ENCODE results near the gene ZDHHC17.
"Not testable (repeated sequence)": the region's sequence is repeated elsewhere in the genome, so short reads cannot be mapped to it uniquely, and the experiment has no call there.

ZDHHC17 gene

DNA sequence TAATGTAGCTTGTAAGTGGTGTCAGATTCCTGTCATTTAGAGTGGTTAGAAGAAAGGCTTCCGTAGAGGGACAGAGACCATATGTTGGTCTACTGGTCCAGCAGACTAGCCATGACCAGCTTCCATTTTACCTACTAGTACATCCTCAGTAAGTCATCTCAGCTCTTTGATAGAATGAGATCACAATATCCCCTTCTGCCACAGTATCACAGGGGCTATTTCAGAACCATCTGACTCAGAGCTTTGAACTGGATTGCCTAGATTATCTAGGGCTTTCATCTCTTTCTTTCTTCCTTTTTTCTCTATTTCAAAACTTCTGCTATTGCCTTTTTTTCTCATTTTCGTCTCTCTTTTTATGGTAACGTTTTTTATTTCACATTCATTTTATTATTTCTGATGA, 4.7 kb downstream of the ZDHHC17 start:
- no peak for DNase-seq

DNA sequence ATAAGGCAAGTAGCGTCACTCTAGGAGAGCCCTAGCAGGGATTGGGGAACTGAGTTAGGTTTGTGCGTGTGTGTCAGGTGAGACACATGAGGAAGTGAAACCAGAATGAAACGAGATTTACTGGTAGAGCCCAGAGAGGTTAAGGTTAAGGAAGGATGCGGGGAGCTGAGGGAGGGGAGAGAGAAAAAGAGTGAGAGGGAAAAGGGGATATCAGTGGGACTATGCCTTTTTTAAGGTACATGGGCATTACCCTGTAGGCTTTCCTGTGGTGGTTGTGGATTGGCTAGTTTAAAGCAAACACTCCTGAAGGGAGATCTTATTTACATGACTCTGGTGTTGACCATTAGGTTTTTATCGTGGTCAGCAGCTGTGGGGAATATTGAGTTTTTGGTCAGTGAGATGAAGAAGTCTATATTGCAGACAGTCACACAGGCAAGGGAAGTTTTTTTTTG, 13.9 kb downstream of the ZDHHC17 start:
- DNase-seq, result no peak

DNA sequence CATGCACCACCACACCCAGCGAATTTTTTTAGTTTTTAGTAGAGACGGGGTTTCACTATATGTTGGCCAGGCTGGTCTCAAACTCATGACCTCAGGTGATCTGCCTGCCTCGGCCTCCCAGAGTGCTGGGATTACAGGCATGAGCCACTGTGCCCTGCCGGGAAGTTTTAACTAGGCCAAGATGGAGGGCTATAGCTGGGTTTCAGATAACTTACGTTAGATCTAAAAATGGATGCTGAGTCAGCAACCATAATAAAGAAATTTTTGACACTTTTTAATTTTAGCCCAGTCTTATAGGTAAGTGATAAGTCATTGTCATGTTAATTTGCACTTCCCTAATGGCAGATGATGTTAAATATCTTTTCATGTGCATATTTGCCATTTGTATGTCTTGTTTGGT, 14.4 kb downstream of the ZDHHC17 start:
- DNase-seq, result no peak

DNA sequence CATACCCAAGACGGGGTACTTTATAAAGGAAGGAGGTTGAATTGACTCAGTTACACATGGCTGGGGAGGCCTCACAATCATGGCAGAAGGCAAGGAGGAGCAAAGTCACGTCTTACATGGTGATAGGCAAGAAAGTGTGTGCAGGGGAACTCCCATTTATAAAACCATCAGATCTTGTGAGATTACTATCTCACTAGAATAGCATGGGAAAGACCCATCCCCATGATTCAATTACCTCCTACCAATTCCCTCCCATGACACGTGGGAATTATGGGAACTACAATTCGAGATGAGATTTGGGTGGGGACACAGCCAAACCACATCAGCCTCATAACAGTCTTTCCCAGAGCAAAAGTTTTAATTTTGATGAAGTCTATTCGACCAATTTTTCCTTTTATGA, 15.4 kb downstream of the ZDHHC17 start:
- not testable (repeated sequence) for DNase-seq

DNA sequence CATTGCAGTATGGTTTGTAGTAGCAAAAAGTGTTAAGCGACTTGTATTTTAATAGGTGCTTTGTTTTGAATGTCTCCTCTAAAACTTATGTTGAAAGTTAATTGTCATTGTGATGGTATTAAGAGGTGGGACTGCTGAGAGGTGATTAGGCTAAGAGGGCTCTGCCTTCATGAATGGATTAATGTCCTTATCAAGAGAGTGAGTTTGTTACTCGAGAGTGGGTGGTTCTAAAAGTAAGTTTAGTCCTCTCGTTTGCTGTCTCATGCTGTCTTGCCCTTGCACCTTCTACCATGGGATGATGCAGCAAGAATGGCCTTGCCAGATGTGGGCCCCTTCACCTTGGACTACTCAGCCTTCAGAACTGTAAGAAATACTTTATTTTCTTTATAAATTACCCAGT, 17.4 kb downstream of the ZDHHC17 start:
- DNase-seq, result no peak

DNA sequence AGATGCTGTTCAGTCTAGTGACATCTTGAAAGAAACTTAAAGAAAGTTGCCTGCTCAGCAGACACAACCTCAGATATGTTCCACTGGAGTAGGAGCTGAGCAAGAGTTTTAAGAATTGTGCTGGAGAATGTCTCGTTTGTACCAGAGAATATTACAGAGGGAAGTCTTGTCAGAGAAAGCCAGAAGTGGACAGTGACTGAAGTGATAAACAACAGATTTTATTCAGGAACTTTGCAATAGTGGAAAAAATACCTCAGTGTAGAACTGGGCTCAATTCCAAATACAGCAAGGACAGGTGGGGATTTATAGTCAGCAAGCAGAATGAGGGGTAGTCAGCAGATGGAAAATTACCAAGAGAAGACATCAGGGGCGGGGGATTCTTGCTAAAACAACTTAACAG, 18.6 kb downstream of the ZDHHC17 start:
- no peak for DNase-seq

DNA sequence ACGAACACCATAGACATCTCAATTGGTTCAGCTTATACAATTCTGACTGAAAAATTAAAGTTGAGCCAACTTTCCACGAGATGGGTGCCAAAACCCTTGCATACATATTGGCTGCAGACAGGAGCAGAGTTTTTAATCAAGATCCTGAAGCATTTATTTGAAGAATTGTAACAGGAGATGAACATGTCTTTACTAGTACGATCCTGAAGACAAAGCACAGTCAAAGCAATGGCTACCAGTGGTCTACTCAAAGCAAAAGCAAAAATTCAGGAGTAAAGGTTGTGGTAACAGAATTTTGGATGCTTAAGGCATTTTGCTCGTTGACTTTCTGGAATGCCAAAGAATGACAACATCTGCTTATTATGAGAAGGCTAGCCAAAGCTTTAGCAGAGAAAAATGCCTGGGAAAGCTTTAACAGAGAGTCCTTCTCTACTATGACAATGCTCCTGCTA, 20.7 kb downstream of the ZDHHC17 start:
- DNase-seq, result no peak

DNA sequence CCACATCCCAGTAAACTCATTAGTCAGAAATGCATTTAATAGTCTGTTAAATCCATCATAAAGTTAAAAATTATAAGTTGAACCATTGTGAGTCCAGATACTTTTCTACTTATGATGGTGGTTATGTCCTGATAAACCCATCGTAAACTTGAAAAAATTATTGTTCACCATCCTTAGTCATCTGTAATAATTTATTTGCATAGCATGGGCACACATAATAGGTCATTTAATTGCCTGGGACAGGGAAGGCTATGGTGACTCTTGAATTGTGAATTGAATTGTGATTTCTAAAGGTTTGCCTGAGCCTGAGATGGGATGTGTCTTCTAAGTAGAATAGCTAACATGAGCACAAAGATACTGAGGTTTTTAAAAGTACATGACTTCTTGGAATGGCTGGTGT, 21.5 kb downstream of the ZDHHC17 start:
- DNase-seq, result no peak

DNA sequence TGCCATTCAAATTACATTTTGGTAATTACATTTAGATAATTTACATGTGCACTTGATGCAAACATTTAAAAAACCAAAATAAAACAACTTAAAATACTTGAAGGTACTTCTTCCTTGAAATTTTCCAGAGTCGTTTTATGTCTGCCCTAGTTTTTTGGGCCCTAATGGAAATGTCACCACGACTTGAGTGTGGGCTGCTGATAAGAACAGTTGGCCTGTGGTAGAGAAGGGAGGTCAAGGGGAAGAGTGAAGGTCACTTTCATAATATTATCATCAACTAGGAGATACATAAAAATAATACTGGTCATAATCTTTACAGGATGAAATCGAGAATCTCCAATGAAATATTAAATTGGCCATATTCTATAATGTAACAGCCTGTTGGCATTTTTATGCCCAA, 23.1 kb downstream of the ZDHHC17 start:
- no peak for DNase-seq

DNA sequence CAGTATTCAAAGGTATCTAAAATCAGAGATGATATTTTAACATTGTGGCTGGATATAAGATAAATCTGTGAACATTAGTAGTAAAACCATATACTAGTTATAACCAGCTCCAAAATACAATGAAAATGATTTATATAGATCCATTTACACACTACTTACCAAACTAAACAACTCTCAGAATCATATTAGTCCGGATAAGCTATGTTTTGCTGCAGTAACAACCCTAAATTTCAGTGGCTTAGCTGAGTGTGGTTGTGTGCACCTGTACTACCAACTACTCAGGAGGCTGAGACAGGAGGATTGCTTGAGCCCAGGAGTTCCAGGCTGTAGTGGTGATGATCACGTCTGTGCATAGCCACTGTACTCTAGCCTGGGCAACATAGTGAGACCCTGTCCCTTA, 23.8 kb downstream of the ZDHHC17 start:
- DNase-seq, result no peak

DNA sequence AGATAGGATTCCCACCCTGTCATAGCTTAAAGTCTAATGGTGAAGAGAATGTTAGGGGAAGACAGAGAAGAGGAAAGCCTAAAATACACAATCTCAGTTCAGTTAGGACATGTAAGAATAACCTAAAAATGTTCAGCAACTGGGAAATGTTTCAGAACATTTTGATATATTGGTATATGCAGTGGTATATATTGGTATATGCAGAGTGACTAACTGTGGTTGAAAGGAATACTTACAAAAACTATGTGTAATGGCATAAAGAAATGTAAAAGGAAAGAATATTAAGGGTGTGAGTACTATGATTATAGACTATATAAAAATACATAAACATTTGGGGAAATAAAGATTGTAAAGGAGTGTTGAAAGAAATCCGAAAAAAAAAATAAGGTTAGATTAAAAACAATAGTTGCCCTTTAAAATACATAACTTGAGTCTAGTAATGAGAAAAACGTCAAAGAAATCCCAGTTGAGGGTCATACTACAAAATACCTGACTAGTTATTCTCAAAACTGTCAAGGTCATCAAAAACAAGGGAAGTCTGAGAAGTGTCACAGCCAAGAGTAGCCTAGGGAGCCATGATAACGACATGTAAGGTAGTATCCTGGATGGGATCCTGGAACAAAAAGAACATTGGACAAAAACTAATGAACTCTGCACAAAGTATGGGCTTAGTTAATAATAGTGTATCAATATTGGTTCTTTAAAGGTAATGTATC, 25.6 kb downstream of the ZDHHC17 start:
- no peak for DNase-seq

DNA sequence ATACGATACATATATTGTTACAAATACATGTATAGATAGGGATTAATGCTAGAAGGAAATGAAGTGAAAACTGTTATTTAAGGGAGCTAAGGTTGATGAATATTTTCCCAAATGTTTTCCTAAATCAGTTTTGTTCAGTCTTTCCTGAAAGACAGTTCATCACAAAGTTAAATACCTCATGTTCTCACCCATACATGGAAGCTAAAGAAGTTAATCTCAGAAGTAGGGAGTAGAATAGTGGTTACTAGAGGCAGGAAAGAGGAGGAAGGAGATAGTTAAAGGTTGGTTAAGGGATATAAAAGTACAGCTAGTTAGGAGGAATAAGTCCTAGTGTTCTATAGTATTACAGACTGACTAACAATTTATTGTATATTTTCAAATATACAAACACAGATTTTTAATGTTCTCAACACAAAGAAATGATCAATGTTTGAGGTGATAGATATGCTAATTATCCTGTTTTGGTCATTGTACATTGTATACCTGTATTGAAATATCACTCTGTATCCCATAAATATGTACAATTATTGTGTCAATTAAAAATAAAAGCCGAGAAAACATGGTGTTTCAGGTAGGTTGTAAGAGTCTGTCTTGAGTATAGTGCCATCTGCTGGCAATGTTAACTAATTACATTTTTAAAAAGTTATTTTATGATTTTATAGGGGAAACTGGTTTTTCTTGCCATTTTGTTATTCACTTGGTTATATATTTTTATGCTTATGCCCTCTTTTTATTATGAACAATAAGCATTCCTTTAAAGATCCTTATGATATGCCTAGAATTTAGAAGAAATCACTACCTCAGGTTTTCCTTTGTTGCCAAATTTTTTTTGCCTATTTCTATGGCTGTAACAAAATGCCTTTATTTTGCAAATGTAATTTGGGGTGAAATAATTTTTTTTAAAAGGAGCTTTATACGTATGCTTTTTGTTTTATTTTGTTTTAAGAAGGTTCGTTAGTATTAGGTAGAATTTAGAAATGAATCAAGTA, 26.9 kb downstream of the ZDHHC17 start:
- DNase-seq, result no peak

DNA sequence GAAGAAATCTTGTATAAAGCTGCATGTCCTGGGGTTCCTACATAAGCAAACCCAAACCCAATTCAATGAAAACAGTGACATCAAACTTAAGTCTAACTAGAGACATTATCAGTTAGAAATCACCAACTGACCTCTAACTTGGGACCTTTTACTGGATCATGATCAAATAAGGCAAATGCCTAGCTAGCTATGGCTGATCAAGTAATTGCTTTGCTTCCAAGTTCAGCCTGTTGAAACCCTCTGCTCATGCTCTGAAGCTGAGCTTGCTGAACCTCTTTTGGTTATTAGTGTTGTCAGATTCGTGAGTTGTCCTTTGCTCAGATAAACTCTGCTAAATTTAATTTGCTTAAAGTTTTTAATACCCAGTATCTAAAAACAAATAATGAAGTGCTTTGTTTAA, 28.9 kb downstream of the ZDHHC17 start:
- no peak for DNase-seq

DNA sequence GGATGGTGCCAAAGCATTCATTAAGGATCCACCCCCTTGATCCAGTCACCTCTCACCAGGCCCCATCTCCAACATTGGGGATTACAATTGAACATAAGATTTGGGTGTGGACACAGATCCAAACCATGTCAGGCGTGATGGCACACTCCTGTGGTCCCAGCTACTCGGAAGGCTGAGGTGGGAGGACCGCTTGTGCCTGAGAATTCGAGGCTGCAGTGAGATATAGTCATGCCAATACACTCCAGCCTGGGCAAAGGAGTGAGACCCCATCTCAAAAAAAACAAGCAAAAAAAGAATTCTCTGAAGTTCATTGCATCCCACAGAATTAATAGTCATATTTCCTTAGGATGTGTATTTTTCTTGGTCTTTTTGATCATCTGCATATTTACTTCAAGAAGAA, 34.9 kb downstream of the ZDHHC17 start:
- DNase-seq, result no peak

DNA sequence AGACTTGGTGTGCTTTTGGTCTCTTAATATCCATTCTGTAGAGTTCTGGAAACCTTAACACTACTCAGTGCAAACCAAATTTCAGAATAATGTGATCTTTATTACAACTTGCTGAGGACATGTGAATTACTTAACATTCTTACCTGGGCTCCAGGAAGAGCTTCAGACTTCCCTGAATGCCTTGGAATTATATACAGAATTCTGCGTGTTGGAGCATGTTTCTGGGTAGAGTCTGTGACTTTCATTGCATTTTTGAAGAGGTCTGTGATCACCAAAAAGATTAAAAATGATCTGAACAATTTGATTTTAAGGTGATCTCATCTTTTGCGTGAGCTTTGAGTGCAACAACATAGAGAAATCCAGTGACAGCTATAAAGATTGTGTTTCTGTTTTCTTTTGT, 35.4 kb downstream of the ZDHHC17 start:
- no peak for DNase-seq

DNA sequence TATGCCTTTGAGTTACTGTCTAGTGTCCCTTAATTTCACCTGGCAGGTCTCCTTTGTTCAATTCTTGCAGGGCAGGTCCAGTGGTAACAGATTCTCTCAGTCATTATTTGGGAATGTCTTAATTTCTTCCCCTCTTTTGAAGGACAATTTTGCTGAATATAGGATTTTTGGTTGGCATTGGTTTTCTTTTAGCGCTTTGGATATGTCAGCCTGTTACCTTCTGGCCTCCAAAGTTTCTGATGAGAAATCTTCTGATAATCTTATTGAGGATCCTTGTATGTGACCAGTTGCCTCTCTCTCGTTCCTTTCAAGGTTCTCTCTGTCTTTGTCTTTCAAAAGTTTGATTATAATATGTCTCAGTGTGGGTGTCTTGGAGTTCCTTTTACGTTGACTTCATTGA, 38.1 kb downstream of the ZDHHC17 start:
- no peak for DNase-seq

DNA sequence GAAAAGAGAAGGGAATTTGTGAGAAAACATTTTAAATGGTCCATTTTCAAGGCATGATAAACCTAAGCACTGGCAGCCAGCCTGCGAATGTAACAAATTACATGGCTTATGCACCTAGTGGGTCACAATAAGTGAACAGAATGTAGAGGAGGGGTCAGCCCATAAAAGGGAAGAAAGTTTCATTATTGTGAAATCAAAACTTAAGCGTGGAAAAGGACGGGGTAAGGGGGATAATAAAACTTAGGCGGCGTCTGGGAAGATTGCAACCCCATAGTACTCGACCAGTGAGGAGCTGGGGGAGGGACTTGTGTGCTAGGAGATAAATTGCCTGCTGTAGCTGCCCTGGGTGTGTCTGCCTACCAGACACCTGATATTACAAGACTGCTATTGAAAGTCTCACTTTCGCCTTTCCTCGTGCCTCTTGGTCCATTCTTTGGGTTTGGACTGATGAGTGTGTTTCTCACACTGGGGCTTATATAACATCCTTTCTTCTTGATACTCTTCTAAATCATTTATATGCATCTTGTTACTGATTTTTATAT, 40.6 kb downstream of the ZDHHC17 start:
- DNase-seq, result no peak

DNA sequence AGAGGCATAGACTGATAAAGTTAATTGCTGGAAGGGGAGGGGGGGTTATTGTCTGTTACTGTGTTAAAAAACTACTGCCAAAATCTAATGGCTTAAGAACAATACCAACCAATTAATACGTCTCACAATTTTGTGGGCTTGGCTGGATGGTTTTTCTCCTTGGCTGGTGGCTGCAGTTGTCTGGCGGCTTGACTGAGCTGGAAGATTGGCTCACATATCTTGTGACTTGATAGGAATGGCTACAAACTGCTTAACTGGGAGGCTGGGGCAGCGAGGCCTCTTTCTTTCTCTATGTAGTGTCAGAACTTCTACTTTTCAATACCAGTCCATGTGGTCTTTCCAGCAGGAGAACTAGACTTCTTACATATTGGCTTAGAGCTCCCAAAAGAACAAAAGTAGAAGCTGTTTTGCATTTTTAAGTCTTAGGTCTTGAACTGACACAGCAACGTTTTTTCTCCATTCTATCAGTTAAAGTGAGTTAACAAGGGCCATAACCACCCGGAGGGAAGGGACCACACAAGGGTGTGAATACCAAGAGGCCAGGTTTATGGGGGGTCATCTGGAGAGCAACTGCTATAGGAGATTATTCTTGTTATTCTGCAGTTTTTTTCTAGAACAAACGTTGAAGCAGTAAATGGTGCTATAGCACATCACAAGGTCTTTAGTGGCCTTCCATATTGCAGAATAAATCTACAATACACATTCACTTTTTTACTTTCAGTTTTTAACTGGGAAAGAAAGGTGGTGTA, 46.9 kb downstream of the ZDHHC17 start:
- no peak for DNase-seq

DNA sequence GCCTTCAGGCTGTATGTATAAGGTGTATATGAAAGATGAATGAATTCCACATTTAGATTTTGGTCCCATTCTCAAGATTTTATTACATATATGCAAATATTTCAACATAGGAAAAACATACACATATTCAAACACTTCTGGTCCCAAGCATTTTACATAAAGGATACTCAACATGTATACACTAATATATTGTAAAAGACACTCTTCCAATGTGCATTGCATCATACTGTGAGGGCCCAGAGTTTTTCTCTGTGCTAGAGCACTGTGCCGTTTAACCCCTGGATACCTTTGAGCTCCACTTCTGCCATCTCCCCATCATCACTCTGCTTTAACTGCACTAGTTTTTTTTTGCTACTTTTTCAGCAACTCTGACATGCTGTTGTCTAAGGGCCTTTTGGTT, 48.1 kb downstream of the ZDHHC17 start:
- DNase-seq, result no peak

DNA sequence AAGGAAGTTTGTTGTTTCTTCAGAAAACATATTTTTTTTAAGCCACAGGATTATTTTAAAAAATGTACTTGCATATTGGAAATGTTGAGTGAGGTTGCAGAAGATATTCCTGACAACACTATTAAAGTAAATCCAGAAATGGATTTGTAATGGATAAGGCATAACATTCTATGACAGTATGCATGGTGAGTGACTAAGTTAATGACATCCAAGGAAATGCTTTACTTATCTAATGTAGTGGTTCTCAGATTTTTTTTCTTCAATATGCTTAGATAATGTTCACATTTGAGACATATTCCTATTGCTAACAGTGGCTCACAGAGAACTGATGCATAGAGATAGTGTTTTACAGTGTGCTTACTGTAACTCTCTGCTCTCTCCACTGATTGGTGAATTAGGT, 49.4 kb downstream of the ZDHHC17 start:
- DNase-seq, result no peak

DNA sequence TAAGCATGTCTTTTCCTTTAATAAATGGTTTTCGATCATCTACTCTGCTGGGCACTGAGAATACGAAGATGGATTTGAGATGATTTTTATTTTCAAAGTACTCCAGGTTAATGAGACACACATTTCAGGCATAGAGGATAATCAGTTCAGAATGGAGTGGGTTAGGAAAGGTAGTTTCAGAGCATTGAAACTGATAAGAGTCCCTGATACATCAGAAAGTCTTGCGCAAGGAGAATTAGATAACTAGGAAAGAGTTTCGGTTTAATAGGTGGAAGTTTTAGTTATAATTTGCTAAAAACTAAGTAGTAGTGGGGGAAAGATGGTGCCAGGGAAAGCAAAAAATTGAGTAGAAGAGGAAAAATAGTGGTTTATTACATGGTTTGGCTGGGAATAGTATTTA, 50.1 kb downstream of the ZDHHC17 start:
- DNase-seq, result no peak

DNA sequence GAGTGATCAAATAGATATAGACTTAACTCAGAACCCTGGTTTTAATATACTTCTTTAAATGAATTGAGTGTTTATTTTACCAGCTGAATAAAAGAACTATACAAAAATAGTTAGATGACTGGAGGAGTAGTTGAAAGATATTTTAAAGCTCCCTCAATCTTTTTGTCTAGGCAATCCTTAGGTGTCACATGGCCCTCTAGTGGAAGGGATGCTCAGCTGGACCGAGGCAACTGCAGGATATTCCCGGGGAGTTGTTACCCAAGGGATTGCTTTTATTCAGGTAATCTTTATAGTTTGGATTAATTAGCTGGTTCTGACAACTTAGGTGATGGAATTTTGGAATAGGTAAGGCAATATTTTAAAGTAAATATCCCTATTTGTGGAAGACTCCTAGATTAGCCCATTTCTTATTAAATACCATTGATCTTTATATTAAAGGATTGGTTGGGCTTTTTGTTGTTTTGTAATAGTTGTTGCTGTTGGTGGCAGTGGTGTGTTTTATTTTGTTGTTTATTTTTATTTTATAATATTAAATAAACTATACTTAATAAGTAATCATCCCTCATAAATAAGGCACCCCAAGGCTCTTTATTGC, 57.1 kb downstream of the ZDHHC17 start:
- no peak for DNase-seq

DNA sequence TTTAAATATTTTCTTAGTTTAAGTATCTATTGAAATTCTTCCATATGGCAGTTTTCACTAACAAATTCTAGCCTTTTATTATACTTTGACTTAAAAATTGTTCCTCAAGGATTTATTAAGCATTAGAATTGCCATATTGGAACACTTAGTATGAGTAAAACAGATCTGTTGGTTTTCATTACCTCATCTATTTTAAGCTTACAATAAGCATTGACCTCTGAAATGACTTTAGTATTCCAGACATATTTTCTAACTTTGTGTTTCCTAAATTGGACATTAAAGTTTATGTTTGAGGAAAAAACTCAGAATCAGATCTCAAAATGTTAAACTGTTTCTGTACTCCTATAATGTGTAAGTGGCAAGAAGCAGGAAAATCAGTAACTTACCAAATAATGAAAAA, 66.5 kb downstream of the ZDHHC17 start:
- DNase-seq, result no peak
